Spleen (tissue), 11 donors: ENCODE data around the gene STK36. TPM values are rescaled to one million over a fixed set of nuclear protein-coding genes. Genes with fewer than 3 reads are reported as not detected.
"Not testable (repeated sequence)": the region's sequence is repeated elsewhere in the genome, so short reads cannot be mapped to it uniquely, and the experiment has no call there.

Experiments used
- DNase-seq: peaks from one replicate; pipeline ENCODE4 v3.0.0-alpha.2; 2020
- H3K27ac ChIP-seq, 8 donors: fragments of 200-600 bp; sonication (generic) in 7 of 8; 1 replicate in 4 of 8; 2 replicates in 4 of 8; pipeline versions ENCODE4 v1.5.0 to v1.8.0; 2016 to 2021; ENCODE audit warnings: inconsistent platforms in 4 of 8, mild to moderate bottlenecking in 4 of 8, moderate library complexity in 1 of 8
- H3K27me3 ChIP-seq, 7 donors: fragments of 200-600 bp; sonication (generic) in 6 of 7; replicated peaks in 1 of 7; 1 replicate in 4 of 7; 2 replicates in 3 of 7; pipeline versions ENCODE4 v1.5.0 to v1.8.0; 2016 to 2021; ENCODE audit warnings: inconsistent platforms in 3 of 7, mild to moderate bottlenecking in 1 of 7
- H3K36me3 ChIP-seq, 6 donors: fragments of 200-600 bp; sonication (generic) in 5 of 6; 1 replicate in 4 of 6; 2 replicates in 2 of 6; pipeline versions ENCODE4 v1.5.0 to v1.8.0; 2016 to 2021; ENCODE audit warnings: inconsistent platforms in 2 of 6
- H3K4me1 ChIP-seq, 6 donors: fragments of 200-600 bp; sonication (generic) in 5 of 6; 1 replicate in 3 of 6; 2 replicates in 3 of 6; pipeline versions ENCODE4 v1.5.0 to v1.8.0; 2016 to 2021; ENCODE audit warnings: inconsistent platforms in 3 of 6
- H3K4me3 ChIP-seq, 8 donors: fragments of 200-600 bp; sonication (generic) in 7 of 8; 1 replicate in 4 of 8; 2 replicates in 4 of 8; pipeline versions ENCODE4 v1.5.0 to v1.8.0; 2016 to 2021; ENCODE audit warnings: inconsistent platforms in 4 of 8, mild to moderate bottlenecking in 4 of 8, moderate library complexity in 2 of 8
- H3K9me3 ChIP-seq, 8 donors: fragments of 200-600 bp; sonication (generic) in 7 of 8; 1 replicate in 4 of 8; 2 replicates in 4 of 8; pipeline versions ENCODE4 v1.5.0 to v1.8.0; 2016 to 2021; ENCODE audit warnings: inconsistent platforms in 4 of 8
- CTCF ChIP-seq, 11 experiments: fragments of 200-600 bp in 7 of 11; fragments of 450-650 bp in 4 of 11; sonication (generic) in 4 of 11; IDR thresholded peaks in 8 of 11; conservative IDR thresholded peaks in 3 of 11; 1 replicate in 7 of 11; 2 replicates in 4 of 11; pipeline versions ENCODE4 v1.4.0 to v1.8.0; 2016 to 2021; ENCODE audit warnings: antibody characterized with exemption in 11 of 11, inconsistent platforms in 4 of 11, mild to moderate bottlenecking in 1 of 11
- POLR2A ChIP-seq, 3 donors: fragments of 450-650 bp; IDR thresholded peaks; one replicate each; pipeline ENCODE4 v1.5.1; 2017; ENCODE audit warnings: antibody characterized with exemption in 3 of 3, mild to moderate bottlenecking in 1 of 3
- POLR2AphosphoS5 ChIP-seq, 3 donors: sonication (generic); formaldehyde crosslinking; IDR thresholded peaks; one replicate each; pipeline ENCODE4 v1.5.1; 2017; ENCODE audit warnings: antibody characterized with exemption in 3 of 3
- WGBS, 5 donors: extraction: QIAGEN DNeasy Blood & Tissue Kit in 3 of 5; methylation state at CpG; one replicate each; pipeline versions ENCODE4 v1.1.5 to v1.1.7; 2013 to 2018; 5-methylcytosine and 5-hydroxymethylcytosine counted together
- intact Hi-C: fragments of 100-400 bp; cut with DNase I; formaldehyde crosslinking; loops from one replicate; pipeline ENCODE4 v1.15.0; 2023; ENCODE audit warnings: low total_unique reads
- polyA plus RNA-seq, 3 donors: library from polyadenylated mRNA; stranded (reverse); fragments of 200-250 nt; gene quantifications; one replicate each; pipeline ENCODE4 v1.2.1, GENCODE V29; 2013
- total RNA-seq, 7 donors: library from RNA; depleted of rRNA in 3 of 7; stranded (reverse); fragments of >200 nt in 3 of 7; fragmentation: NEBNext Ultra II Directional in 4 of 7; extraction: Animal tissue kit (Norgen Biotek cat#: 25700) in 4 of 7; gene quantifications; one replicate each; pipeline versions ENCODE4 v1.1.0 to v1.2.1, GENCODE V29; 2016 to 2021
- donor health status: healthy with polysubstance abuse.
- donor health status: DM: no; HTN: no; CAD: no; lungs with moderate emphysema.
- donor health status: DM: no; HTN: no; CAD: no.
- donor health status: Bipolar disorder and iron deficiency.
- donor health status: healthy.
- donor health status: DM: no; HTN: no; CAD: no.
- donor health status: DM: yes; HTN: yes; CAD: no.

Gene STK36
- total and polyA plus RNA-seq, 10 donors: 10.7 to 46.8 (median 22.9) TPM

- Histone ChIP-seq H3K4me1 (no peaks in the 10 kb centered on the region), H3K36me3 (peaks cover 0 to 79% (median 10%) of the 10 kb centered on the region in 6 donors), H3K27me3 (no peaks in the 10 kb centered on the region), H3K9me3 (no peaks in the 10 kb centered on the region), H3K4me3 (no peak overlapping the region), H3K27ac (no peak overlapping the region)
- TF ChIP-seq POLR2A (IDR thresholded peaks at IDR 0.05): no peak
- TF ChIP-seq POLR2AphosphoS5 (IDR thresholded peaks at IDR 0.05): no peak
- no peak for TF ChIP-seq CTCF (IDR thresholded peaks at IDR 0.05 in 8 of 11, conservative IDR thresholded peaks at IDR 0.05 in 3 of 11)
- intact Hi-C loops: no loop called here
- WGBS, 5 donors: 78 to 91% (median 84%) methylated on average over 3 of the region's 3 CpGs
- DNase-seq: no peak
These were observed 8.2 kb downstream of the STK36 start for GRCh38 chr2:218680061-218680460.

GRCh38 chr2:218687400-218688060, 15.6 kb downstream of the STK36 start:
- DNase-seq, H3K9me3 ChIP-seq, H3K4me1 ChIP-seq, H3K27ac ChIP-seq, H3K4me3 ChIP-seq, intact Hi-C loops, H3K27me3 ChIP-seq: not testable (repeated sequence)
- WGBS, 5 donors: 30 to 36% (median 32%) methylated on average over 5 of the region's 5 CpGs
- peaks cover 0 to 57% (median 23%) of the 10 kb centered on the region in 6 donors for H3K36me3 ChIP-seq
- TF ChIP-seq CTCF (IDR thresholded peaks at IDR 0.05 in 8 of 11, conservative IDR thresholded peaks at IDR 0.05 in 3 of 11): peak; percentile 35 to 82 (median 61)

- Histone ChIP-seq H3K4me1 (peaks cover 0 to 5% (median 0%) of the 10 kb centered on the region in 6 donors), H3K9me3 (no peaks in the 10 kb centered on the region), H3K4me3 (no peak overlapping the region), H3K36me3 (peaks cover 0 to 69% (median 36%) of the 10 kb centered on the region in 6 donors), H3K27ac (no peak overlapping the region), H3K27me3 (no peaks in the 10 kb centered on the region)
- intact Hi-C loops: no loop called here
- no peak for DNase-seq
- TF ChIP-seq POLR2AphosphoS5 (IDR thresholded peaks at IDR 0.05): no peak
- no peak for TF ChIP-seq CTCF (IDR thresholded peaks at IDR 0.05 in 8 of 11, conservative IDR thresholded peaks at IDR 0.05 in 3 of 11)
- TF ChIP-seq POLR2A (IDR thresholded peaks at IDR 0.05): no peak
These were observed 19.3 kb downstream of the STK36 start for GRCh38 chr2:218691234-218691633.

GRCh38 chr2:218694405-218695145, 22.7 kb downstream of the STK36 start:
- DNase-seq: no peak
- Histone ChIP-seq H3K4me1 (no peaks in the 10 kb centered on the region), H3K36me3 (peaks cover 0 to 88% (median 42%) of the 10 kb centered on the region in 6 donors), H3K4me3 (no peak overlapping the region), H3K9me3 (no peaks in the 10 kb centered on the region), H3K27me3 (no peaks in the 10 kb centered on the region), H3K27ac (no peak overlapping the region)
- WGBS, 5 donors: 86 to 93% (median 91%) methylated on average over 3 of the region's 3 CpGs
- intact Hi-C loops: no loop called here
- TF ChIP-seq POLR2AphosphoS5 (IDR thresholded peaks at IDR 0.05) (no peak), CTCF (IDR thresholded peaks at IDR 0.05 in 8 of 11, conservative IDR thresholded peaks at IDR 0.05 in 3 of 11) (no peak)
